ENCODE data around the gene AUH.
A peak's percentile ranks its signal among the peaks of the same experiment; 100 is the strongest.

AUH gene

GRCh38 chr9:91243029-91243428 lies 118.7 kb downstream of the AUH start:
- ATAC-seq, result no peak

DNA sequence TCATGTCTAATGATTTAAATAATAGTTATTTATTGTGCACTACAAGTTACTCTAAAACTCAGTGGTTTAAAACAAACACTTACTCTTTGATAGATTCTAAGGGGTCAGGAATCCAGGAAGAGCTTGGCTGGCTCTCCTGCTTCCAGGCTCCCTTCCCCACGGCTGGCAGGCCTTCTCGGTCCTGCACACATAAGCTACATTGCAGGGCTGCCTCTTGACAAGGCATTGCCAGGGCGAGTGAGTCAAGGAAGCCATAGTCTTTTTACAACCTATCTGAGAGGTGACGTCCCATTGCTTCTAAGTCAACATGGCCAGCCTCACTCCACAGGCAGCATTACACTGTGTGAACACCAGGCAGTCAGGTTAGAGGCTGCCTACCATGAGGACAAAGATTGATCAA lies 119.8 kb downstream of the AUH start:
- ATAC-seq, result no peak

DNA sequence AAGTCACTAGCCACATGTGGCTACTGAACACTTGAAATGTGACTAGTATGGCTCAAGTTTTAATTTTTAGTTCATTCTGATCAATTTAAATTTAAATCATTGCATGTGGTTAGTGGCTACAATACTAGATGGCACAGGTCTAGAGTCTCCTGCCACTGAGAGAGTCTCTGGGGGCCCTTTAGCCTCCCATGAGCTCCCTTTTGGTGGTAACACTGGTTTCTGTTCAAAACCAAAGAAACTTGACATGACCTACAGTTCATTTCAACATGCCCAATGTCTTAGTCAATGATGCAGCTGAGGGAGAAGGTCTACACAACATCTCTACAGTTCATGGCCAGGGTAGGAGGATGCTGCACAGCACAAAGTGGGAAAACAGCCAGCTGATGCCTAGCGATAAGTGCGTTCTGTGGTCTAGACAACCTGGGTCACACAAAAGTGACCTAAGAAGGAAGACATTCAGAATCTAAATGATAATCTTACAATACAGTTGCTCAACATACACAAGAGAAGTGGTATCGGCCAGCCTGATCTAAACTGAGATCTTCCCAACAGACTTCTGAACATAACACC lies 121.0 kb downstream of the AUH start:
- no peak for ATAC-seq

DNA sequence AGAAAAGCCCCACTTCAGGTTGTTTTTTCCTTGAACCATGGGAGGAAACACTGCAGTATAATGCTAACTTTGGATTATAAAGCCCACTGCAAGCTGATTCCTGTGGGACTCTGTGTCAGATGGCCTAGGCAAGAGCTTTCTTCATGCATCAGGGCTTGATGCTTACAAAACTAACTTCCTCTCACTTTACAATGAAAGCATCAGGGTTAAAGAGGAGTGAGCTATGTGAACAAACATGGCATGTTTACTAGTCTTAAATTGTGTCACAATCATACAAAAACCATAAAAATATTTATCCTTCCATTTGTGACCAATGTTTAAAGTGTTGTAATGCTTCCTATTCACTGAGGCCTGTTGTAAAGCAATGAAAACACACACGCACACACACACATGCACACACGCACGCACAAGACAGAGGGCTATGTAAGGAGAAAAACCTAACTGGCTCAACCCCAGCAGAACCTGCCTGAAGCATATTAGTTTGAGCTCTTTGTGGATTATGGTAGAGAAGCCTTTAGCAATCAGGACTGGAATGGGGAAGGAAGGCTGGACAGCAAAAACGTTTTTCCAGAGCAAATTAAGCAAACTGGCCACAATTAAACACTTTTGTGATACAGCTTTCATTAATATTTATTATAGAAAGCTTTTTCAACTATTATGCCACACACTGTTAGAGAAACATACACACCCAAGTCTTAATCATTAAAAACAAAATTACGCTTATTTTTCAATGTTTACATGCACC lies 122.2 kb downstream of the AUH start:
- no peak for ATAC-seq

DNA sequence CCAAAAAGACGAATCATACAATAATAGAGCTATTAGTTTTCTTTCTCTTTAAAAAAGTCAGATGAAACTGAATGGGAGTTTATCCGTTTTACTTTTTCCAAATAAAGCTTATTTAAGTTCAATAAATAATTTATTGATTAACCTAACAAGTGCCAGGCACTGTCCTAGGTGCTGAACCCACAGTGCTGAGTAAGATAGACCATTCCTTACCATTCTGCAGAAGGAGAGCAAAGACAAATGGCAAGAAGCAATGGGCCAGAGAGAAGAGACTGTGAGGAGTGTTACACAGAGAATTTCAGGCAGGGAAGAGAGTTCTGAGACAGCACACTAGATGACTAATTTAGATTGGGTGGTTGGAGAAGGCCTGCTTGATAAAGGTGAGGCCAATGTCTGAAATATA lies 127.2 kb downstream of the AUH start:
- no peak for ATAC-seq

- no peak for ATAC-seq
These were observed 130.1 kb downstream of the AUH start for GRCh38 chr9:91231619-91232018.

DNA sequence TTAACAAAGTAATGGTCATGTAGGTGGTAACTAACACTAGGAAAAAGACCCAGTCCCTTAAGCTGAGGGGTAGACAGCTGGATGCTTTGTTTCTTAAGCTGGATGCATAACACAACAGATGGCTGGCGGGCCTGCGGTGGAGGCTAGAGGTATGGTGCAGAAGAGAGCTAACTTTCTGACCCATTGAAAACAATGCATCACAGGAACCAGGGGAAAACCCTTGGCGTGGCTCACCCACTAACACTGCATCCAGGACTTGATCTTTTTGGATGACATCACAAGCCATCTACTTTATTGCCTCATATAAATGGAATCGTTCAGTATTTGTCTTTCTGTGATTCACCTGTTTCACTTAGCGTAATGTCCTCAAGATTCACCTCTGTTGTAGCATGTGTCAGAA lies 138.7 kb downstream of the AUH start:
- ATAC-seq, result peak in 1 of 2 donors; percentile 43

DNA sequence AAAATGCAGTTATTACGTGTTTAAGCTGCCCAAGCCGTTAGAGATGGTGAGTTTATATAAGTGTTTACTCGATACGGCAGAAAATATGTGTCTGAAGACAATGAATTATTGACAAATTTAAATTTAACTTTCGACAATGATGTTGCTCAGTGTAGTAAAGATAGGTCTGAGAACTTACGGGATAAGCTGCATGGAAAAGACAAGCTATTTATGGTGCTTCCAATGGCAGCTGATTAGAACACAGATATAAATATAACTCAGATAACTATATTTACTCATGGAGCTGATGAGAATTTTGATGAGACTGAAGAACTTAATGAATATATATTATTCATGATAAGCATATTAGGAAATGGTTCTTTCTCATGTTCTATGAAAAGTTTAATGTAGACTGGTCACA lies 139.3 kb downstream of the AUH start:
- no peak for ATAC-seq

GRCh38 chr9:91221332-91221731 lies 140.4 kb downstream of the AUH start:
- ATAC-seq, result no peak

- ATAC-seq, result no peak
These were observed 141.1 kb downstream of the AUH start for GRCh38 chr9:91220491-91221135.

DNA sequence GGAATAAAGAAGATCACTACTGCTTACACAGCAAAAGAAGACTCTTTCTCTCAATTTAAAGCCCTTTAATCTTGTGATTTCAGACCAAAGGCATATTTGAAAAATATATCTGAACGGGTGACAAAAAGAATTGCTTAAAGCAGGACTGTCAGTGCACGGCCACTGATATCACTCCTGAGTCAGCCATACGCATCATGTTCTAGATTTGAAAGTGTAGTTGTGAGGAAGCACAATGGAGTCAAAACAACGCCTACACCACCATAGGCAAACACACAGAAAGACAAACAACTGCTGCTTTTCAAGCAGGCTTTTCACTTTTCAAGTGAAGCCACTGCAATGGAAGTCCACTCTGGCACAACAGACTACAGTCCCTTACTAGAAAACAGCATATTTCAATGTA lies 141.7 kb downstream of the AUH start:
- no peak for ATAC-seq

GRCh38 chr9:91219557-91219956 lies 142.2 kb downstream of the AUH start:
- ATAC-seq, result no peak

- no peak for ATAC-seq
These were observed 144.3 kb downstream of the AUH start for GRCh38 chr9:91217388-91217787.

DNA sequence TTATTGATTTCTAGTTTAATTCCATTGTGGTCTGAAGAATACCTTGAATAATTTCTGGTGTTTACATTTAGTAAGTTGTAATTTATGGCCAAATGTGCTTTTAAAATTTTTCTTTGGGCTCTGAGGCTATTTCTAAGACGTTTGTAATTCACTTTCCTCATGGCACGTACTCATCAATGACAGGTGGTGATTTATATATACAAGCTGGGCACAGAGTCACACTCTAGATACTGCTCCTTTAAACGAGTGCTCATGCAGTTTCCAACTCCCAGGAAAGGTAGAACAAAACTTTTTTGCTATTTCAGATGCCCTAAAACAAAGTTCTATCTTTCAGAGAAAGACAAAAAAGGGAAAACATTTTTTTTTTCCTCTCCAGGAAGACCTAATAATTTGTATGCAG lies 146.9 kb downstream of the AUH start:
- ATAC-seq, result no peak

GRCh38 chr9:91214086-91214485 lies 147.6 kb downstream of the AUH start:
- ATAC-seq, result no peak

DNA sequence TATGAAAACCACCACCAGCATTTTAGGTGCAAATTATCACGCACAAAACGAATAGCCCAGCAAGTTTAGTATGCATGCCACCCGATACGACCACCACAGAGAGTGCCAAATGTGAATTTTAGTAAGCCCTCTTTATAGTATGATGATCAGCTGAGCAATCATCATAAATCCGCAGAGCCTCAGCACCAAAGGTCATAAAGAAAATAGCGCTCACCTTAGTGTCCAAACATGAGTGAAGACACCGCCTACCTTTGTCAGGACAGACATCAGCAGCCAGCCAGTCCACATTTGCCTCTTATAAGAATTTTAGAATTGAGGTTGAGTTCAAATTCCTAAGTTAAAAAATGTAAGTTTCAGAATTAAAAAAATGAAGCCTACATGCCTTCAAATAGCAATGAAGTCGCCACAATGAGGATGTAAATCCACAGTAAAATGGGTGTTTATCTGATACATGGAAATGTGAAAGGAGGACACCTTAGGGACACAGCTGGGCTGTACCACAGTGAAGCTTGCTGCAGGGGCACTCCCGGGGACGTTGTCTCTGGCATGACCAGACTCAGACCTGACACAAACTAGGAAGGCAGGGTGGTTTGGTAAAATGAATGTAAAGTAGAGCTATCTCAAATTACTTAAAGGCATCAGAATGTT lies 149.0 kb downstream of the AUH start:
- ATAC-seq, result no peak

GRCh38 chr9:91211919-91212318 lies 149.8 kb downstream of the AUH start:
- peak; percentile 33 to 51 for ATAC-seq

GRCh38 chr9:91211414-91211813 lies 150.3 kb downstream of the AUH start:
- no peak for ATAC-seq

GRCh38 chr9:91210318-91210717 lies 151.4 kb downstream of the AUH start:
- no peak for ATAC-seq

DNA sequence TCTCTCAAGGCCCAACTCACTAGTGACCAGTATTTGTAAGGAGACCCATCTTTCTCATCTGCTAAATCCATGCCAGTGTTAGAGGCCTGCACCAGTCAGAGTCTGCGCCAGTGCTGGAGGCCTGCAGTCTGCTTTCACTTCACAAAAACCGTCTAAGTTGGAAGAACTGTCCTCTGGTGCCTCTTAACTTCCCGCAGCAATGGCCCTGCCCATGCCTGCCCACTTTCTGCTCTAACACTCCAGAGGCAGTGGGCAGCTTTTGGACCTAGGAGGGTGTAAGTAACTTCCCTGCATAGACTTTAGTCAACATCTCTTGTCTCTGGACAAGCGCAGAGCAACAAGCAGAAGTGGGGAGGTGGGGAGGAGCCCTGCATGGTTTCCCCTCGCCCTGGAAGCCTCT lies 152.9 kb downstream of the AUH start:
- no peak for ATAC-seq

GRCh38 chr9:91208419-91208745 lies 153.3 kb downstream of the AUH start:
- ATAC-seq, result no peak

GRCh38 chr9:91207729-91208418 lies 153.8 kb downstream of the AUH start:
- ATAC-seq, result peak; percentile 78 to 79

GRCh38 chr9:91207397-91207728 lies 154.4 kb downstream of the AUH start:
- no peak for ATAC-seq

DNA sequence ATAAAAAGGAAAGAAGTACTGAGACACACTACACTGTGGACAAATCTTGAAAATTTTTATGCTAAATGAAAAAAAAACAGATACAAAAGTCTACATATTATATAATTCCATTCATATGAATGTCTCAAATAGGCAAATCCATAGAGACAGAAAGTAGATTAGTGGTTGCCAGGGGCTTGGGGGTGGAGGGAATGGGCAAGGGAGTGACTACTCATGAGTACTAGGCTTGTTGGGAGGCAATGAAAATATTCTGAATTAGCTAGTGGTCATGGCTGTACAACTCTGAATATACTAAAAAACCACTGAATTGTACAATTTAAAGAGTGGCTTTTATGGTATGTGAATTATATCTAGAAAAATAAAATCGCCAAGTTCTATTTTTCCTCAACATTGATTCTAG lies 154.9 kb downstream of the AUH start:
- no peak for ATAC-seq

Measured in activated CD4-positive, CD25-positive, alpha-beta regulatory T cell treated with anti-CD3 and anti-CD28 coated beads, Interleukin-2, amount 50 U/mL, for 24 hours (primary cell).